ENCODE data around the gene ADAM29.
"Not testable (repeated sequence)": the region's sequence is repeated elsewhere in the genome, so short reads cannot be mapped to it uniquely, and the experiment has no call there.

ADAM29 gene

DNA sequence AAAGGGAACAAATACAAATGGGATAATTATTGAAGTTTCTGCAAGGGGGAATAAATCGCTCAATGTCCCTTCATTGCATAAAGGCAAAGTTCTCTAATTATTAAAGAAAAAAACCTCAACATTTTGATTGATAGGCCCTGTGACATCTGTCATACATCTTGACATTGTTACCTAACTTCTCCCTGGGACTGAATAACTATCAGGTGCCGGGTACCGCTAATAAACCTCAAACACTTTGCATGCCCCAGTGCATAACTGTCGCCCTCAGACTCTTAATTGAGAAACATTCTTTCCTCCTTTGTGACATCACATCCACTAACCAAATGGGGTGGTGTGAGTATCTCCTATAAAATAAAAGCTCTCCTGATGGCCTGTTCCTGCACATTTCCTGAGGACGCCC, at the start of gene ADAM29:
ADAM29 (plus strand) TSS at position 301 of the 400 bp plus-strand sequence. CDS start 57,168 bp downstream, outside the sequence.
- DNase-seq (ENCODE audit: low read depth), result no peak

DNA sequence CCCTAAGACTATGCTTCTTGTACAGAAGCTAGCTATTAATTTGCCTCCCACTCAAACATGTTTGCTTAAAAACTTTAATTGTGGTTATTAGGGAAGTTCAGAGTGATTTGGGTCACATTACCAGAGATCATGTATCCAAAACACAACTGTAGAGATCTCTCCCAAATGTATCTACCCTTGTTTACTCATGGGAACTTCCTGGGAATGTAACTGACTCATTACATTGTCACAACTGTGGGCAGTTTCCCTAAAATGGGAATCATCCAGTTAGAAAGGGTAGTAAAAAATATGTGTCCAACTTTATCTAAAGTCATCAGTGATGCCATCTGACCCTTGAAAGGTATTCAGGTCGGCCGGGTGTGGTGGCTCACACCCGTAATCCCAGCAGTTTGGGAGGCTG, 48.8 kb upstream of the ADAM29 start:
- no peak for DNase-seq (ENCODE audit: low read depth)

DNA sequence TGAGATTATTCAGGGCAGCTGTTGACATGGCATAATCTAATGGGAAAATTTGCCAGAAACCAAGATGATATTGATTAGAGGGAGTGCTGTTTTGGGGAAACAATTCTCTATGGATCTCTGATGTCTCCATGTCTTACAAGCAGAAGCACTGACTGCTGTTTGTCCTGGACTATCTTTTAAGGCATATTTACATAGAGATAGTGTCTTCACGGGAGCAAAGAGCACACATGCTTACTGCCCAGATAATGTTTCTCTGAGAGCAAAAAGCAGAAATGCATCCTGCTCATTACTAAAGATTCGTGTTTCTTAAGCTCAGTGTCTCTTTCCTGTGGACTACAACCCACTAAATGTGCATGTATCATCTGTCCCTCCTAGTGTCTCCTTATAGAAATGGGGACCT, 47.8 kb upstream of the ADAM29 start:
- DNase-seq (ENCODE audit: low read depth), result no peak

GRCh38 chr4:174871407-174871806, 46.8 kb upstream of the ADAM29 start:
- no peak for DNase-seq (ENCODE audit: low read depth)

DNA sequence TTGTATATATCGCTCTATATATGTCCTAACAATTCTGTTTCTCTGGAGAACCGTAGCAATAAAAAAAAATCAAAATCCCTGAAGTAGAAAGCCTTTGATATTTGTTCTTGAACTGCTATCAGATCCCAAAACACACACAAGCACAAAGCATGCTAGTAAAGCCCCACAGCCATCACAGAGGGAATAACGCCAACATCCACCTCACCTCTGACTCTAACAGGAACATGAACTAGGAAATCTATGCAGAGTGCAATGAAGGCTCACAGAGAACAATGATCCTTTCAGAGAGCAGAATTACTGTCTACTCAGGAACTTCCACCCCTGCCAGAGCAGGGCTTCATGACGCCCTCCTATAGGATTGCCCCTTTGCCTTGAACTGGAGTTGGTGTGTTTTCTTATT, 45.0 kb upstream of the ADAM29 start:
- not testable (repeated sequence) for DNase-seq (ENCODE audit: low read depth)

- DNase-seq (ENCODE audit: low read depth), result no peak
Observed at GRCh38 chr4:174873931-174874330, 44.2 kb upstream of the ADAM29 start.

GRCh38 chr4:174874898-174875297, 43.3 kb upstream of the ADAM29 start:
- DNase-seq (ENCODE audit: low read depth), result no peak

DNA sequence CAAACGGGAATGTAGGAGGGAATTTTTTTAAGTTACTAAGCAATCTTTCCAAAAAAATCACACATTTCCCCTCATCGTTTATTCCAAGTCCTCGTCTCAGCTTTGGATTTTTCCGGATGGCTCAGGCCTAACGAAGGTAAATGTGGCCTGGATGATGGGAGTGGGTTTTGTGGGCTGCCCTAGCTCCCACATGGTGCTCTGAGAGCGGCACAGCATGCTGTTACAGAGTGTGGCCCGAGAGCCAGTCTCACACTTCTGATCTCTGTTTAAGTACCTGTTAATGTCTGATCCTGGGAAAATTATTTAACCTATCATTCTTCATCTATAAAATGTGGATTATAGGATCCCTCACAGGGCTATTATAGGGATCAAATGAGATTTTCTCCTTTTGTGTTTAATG, 38.2 kb upstream of the ADAM29 start:
- no peak for DNase-seq (ENCODE audit: low read depth)

DNA sequence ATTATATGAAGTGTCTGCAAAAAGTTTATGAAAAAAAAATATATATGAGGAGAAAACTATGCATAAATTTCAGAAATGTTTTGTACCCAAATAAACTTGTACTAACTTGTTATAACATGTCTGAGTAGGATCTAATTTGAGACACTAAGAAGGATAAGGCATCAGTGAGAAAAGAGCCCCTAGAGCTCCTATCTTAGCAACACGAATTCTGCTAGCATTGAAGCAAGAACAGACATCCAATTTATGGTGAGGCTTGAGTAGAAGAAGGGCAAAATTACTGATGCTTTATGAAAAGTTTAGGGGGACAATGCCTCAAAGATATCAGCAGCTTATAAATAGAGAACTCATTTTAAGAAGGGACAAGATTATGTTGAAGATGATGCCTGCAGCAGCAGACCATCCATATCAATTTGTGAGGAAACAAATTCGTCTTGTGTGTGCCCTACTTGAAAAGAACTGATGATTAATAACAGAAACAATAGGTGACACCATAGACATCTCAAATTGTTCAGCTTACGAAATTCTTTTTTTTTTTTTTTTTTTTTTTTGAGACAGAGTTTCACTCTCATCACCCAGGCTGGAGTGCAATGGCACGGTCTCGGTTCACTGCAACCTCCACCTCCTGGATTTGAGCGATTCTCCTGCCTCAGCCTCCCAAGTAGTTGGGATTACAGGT, 35.7 kb upstream of the ADAM29 start:
- no peak for DNase-seq (ENCODE audit: low read depth)

DNA sequence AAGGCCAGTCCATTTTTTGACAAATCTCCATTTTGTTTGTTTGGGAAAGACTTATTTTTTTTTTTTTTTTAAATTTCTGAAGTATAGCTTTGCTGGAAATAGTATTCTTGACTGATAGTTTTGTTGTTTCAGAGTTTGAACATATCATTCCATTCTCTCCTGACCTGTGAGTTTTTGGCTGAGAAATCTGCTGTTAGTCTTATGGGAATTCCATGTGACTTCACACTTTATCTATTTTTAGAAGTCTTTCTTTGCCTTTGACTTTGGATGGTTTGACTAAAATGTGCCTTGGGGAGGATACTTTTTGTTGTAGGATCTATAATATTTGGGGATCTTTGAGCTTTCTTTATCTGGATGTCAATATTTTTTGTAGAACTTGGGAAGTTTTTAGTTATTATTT, 10.7 kb upstream of the ADAM29 start:
- DNase-seq (ENCODE audit: low read depth), result no peak

- no peak for DNase-seq (ENCODE audit: low read depth)
Observed at GRCh38 chr4:174910271-174910670, 7.9 kb upstream of the ADAM29 start.

- no peak for DNase-seq (ENCODE audit: low read depth)
Observed at GRCh38 chr4:174912919-174913543, 5.1 kb upstream of the ADAM29 start.

DNA sequence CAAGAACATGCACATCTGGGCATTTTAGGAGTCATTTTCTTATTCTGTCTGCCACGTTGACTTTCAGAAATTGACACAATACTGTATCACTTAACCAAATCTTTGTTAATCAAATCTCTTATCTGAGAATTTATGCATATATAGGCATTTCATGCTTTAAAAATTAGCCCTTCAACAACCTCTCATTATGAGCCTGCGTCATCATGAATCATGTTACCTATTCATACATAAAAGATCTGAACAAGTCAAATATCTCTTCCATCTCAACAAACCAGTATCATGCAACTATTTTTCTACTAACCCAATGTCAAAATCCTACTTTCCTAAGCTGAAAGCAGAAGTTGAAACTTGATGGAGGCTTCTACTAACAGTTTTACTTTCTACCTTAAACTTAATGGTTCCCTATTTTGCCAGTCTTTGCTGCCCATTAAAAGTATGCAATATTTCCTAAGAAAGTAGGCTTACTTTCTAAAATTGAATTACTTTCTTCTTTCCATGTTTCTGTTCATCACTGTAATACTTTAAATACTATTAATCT, 1.8 kb downstream of the ADAM29 start:
- DNase-seq (ENCODE audit: low read depth), result no peak

- DNase-seq (ENCODE audit: low read depth), result no peak
Observed at GRCh38 chr4:174926958-174927357, 8.8 kb downstream of the ADAM29 start.

- DNase-seq (ENCODE audit: low read depth), result no peak
Observed at GRCh38 chr4:174928174-174928573, 10.0 kb downstream of the ADAM29 start.

GRCh38 chr4:174928575-174929253, 10.6 kb downstream of the ADAM29 start:
- DNase-seq (ENCODE audit: low read depth), result no peak

GRCh38 chr4:174929346-174929745, 11.2 kb downstream of the ADAM29 start:
- no peak for DNase-seq (ENCODE audit: low read depth)

DNA sequence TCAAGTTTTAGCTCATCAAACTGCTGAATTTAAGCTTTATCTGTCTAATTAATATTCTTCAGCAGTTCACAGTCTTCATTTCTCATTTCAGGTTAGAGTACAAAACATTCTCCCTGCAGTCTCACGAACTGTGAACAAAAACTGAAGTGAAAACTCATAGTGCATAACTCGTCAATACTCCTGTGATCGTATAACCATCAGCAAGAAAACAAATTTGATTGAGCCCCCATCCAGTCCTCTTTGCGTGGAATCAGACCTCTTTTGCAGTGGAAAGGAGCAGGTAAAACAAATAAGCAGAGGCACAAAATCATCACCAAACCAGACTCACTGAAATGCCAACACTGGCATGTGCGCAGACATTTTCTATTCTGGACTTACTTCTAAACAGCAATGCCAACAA, 12.7 kb downstream of the ADAM29 start:
- DNase-seq (ENCODE audit: low read depth), result no peak

DNA sequence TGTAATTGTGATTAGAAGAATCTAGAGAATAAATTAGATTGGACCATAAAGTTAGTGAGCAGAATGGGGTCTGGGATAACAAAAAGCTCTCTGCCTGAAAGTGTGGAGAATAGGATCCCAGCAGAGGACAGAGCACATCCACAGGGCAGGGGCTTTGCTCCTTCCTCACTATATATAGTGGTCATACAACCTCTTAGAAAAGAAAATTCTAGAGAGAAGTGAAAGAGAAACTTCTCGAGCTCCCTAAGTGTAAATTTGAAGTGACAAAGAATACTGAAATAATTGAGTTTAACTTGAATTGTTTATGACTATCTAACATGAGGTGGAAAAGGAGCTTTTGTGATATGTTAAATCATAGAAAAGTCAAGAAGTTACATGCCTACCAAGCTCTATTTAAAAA, 14.9 kb downstream of the ADAM29 start:
- no peak for DNase-seq (ENCODE audit: low read depth)

- no peak for DNase-seq (ENCODE audit: low read depth)
Observed at GRCh38 chr4:174934360-174934759, 16.2 kb downstream of the ADAM29 start.

DNA sequence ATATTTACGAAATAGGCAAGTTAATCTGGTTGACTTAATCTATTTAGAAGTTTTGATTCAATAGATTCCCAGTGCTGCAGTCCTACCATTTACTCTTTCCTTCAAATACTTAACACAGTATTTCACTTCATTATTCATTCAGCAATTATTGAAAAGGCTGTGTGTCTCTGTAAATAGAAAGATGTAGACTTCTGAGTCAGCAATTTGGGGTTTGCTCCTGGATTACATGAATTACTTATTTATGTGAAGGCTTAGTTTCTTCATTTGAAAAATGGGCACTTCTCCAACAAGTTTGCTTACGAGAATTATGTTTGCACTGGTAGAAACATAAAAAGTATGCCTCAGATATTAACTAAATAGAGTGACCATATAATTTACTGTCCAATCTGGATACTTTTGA, 17.4 kb downstream of the ADAM29 start:
- no peak for DNase-seq (ENCODE audit: low read depth)

- DNase-seq (ENCODE audit: low read depth), result no peak
Observed at GRCh38 chr4:174940002-174940401, 21.8 kb downstream of the ADAM29 start.

- no peak for DNase-seq (ENCODE audit: low read depth)
Observed at GRCh38 chr4:174946246-174946645, 28.1 kb downstream of the ADAM29 start.

Measured in fibroblast of gingiva (primary cell).